ENCODE data around the gene ERMN.

- TF ChIP-seq CTCF (IDR thresholded peaks at IDR 0.05; ENCODE audit: insufficient read depth, low read depth, low read length), result no peak
- no peak for TF ChIP-seq EZH2 (IDR thresholded peaks at IDR 0.05; ENCODE audit: insufficient read depth, low read length)
Measured at GRCh38 chr2:157304811-157305722, 20.6 kb downstream of the ERMN start.

Measured in astrocyte (in vitro differentiated cells and primary cell).